GM12875 (cell line): Measurements from ENCODE around the gene ACO1.

Experiments used
- H3K4me3 ChIP-seq: one replicate; pipeline ENCODE4 v1.5.1; 2011; ENCODE audit warnings: low read depth, low read length, control low read depth
- TF ChIP-seq, protein P1 (sequence below): IDR thresholded peaks from 2 replicates; pipeline ENCODE4 v1.5.1; 2011; ENCODE audit warnings: low read depth, mild to moderate bottlenecking, control low read depth, inconsistent platforms, low read length, moderate library complexity, borderline replicate concordance; ENCODE audit not compliant: insufficient read depth

The ACO1 gene

DNA sequence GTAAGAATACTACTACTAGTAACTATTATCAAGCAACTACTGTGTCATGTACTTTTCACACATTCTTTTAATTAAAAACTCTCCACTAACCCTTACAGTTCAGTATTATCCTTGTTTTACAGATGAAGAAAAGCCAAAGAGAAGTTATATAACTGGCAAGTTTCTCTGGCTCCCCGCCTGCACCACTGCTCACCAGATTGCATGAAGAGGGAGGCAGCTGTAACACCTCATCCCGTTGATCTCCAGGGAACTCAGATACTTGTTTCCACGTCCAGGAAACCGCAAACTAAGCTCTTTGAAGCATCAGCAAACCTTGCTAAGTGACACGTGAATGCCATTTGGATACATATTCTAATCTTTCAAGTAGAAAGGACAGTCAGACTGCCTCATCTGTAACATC, 71.3 kb downstream of the ACO1 start:
- TF ChIP-seq, protein P1, sequence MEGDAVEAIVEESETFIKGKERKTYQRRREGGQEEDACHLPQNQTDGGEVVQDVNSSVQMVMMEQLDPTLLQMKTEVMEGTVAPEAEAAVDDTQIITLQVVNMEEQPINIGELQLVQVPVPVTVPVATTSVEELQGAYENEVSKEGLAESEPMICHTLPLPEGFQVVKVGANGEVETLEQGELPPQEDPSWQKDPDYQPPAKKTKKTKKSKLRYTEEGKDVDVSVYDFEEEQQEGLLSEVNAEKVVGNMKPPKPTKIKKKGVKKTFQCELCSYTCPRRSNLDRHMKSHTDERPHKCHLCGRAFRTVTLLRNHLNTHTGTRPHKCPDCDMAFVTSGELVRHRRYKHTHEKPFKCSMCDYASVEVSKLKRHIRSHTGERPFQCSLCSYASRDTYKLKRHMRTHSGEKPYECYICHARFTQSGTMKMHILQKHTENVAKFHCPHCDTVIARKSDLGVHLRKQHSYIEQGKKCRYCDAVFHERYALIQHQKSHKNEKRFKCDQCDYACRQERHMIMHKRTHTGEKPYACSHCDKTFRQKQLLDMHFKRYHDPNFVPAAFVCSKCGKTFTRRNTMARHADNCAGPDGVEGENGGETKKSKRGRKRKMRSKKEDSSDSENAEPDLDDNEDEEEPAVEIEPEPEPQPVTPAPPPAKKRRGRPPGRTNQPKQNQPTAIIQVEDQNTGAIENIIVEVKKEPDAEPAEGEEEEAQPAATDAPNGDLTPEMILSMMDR, result no peak
- H3K4me3 ChIP-seq, result no peak overlapping the region

- TF ChIP-seq, protein P1, result no peak
- no peak overlapping the region for H3K4me3 ChIP-seq
Observed at GRCh38 chr9:32456564-32456963, 72.1 kb downstream of the ACO1 start.

DNA sequence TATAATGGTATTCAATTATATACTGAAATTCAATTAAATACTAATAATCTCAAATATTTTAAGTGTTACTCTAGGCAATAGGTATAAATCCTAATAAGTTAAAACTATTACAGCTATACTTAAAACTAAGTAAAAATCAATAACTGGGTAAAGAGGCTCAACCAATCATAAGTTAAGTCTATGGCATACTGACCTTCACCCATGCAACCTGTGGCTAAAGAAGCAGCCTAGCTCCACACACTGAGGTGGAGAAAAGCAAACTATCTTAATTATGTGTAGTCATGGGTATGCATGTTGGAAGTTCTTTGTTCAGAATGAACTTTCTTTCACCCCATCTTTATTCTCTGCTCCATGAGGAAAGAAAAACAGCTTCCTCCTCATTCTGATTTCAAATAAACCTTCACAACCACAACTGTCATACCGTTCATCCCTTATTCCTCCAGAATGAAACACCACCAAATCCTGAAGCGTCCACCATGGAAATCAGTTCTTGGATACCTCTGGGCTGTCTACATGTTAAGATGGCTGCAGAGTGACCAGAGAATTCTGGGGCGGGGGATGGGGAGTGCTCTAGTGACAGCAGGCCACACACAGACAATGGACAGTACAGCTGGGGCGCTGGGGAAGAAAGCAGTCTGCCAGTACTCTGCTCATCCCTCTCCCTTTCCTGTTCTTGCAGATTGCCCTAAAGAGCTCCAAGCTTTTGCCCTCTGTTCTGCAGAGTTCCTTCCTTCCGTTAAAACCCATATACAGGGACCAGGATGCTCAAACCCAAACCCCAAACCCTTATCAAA, 79.3 kb downstream of the ACO1 start:
- H3K4me3 ChIP-seq, result no peak overlapping the region
- TF ChIP-seq, protein P1, result no peak

DNA sequence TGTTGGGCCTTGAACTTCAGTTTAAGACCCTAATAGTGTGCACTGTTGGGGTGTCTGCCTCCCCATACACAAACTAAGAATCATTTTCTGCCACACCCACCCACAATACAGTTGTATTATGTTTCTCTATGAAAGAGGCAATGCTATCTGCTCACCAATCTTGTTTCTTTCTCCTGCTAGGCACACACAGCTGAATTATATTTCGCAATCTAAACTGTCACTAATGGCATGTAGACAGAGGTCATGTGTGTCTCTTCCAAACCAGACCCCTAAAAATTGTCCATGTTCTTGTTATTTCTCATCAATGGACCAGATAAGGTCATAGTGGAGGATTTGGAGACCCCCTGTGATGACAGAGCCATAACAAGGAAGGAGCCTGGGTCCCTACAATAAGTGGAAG, 84.3 kb downstream of the ACO1 start:
- TF ChIP-seq, protein P1, result no peak
- H3K4me3 ChIP-seq, result no peak overlapping the region

- TF ChIP-seq, protein P1, result no peak
- H3K4me3 ChIP-seq, result no peak overlapping the region
Observed at GRCh38 chr9:32472344-32472743, 87.9 kb downstream of the ACO1 start.

GRCh38 chr9:32483343-32483742, 98.9 kb downstream of the ACO1 start:
- TF ChIP-seq, protein P1, result no peak
- no peak overlapping the region for H3K4me3 ChIP-seq
